Measurements from ENCODE around the gene EDRF1. TPM values are rescaled to one million over a fixed set of nuclear protein-coding genes. Genes with fewer than 3 reads are reported as not detected.
"Not testable (repeated sequence)": the region's sequence is repeated elsewhere in the genome, so short reads cannot be mapped to it uniquely, and the experiment has no call there.

EDRF1 gene
- total RNA-seq, 1 donor from 2014 or later: 47.4 TPM

GRCh38 chr10:125692196-125692595 is 27.3 kb upstream of the EDRF1 start:
- no peak for TF ChIP-seq CTCF (IDR thresholded peaks at IDR 0.05; ENCODE audit: unreplicated experiment)
- Mint-ChIP-seq H3K27ac (no peak overlapping the region), H3K4me3 (ENCODE audit: low read depth) (no peak overlapping the region), H3K27me3 (no peaks in the 10 kb centered on the region), H3K9me3 (ENCODE audit: low read depth) (no peaks in the 10 kb centered on the region), H3K36me3 (ENCODE audit: insufficient read depth) (no peaks in the 10 kb centered on the region), H3K4me1 (ENCODE audit: low read depth) (peaks cover 10% of the 10 kb centered on the region)
- no peak for DNase-seq (ENCODE audit: low spot score, unreplicated experiment)

GRCh38 chr10:125692601-125693523 is 26.6 kb upstream of the EDRF1 start:
- Mint-ChIP-seq H3K36me3 (ENCODE audit: insufficient read depth) (no peaks in the 10 kb centered on the region), H3K27me3 (no peaks in the 10 kb centered on the region)
- no peak for TF ChIP-seq CTCF (IDR thresholded peaks at IDR 0.05; ENCODE audit: unreplicated experiment)

DNA sequence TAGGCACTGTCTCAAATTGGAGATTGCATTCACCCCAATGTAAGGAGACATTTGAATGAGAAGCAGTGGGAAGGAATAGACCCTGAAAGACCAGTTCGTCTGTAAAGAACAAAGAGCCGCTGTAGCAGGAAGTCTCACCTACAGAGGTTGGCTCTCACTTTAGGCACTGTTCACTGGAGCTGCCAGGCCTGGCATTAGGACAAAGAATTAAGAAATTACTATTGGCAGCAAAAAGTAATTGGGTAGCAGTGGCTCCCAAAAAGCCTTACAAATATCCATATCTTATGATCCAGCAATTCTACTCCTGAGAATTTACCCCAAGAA is 26.0 kb upstream of the EDRF1 start:
- Mint-ChIP-seq H3K4me1 (ENCODE audit: low read depth) (peaks cover 10% of the 10 kb centered on the region), H3K27me3 (no peaks in the 10 kb centered on the region), H3K27ac (no peak overlapping the region), H3K9me3 (ENCODE audit: low read depth) (no peaks in the 10 kb centered on the region), H3K36me3 (ENCODE audit: insufficient read depth) (no peaks in the 10 kb centered on the region), H3K4me3 (ENCODE audit: low read depth) (no peak overlapping the region)
- TF ChIP-seq CTCF (IDR thresholded peaks at IDR 0.05; ENCODE audit: unreplicated experiment): no peak
- no peak for DNase-seq (ENCODE audit: low spot score, unreplicated experiment)

More at GRCh38 chr10:125692601-125693523, 26.6 kb upstream of the EDRF1 start:
- Mint-ChIP-seq H3K4me1 (ENCODE audit: low read depth) (peaks cover 10% of the 10 kb centered on the region), H3K4me3 (ENCODE audit: low read depth) (no peak overlapping the region), H3K27ac (no peak overlapping the region), H3K9me3 (ENCODE audit: low read depth) (no peaks in the 10 kb centered on the region)
- no peak for DNase-seq (ENCODE audit: low spot score, unreplicated experiment)

- TF ChIP-seq CTCF (IDR thresholded peaks at IDR 0.05; ENCODE audit: unreplicated experiment): no peak
- no peaks in the 10 kb centered on the region for H3K9me3 Mint-ChIP-seq (ENCODE audit: low read depth)
- no peak overlapping the region for H3K4me3 Mint-ChIP-seq (ENCODE audit: low read depth)
- DNase-seq (ENCODE audit: low spot score, unreplicated experiment): no peak
- no peaks in the 10 kb centered on the region for H3K27me3 Mint-ChIP-seq
- no peak overlapping the region for H3K27ac Mint-ChIP-seq
- no peaks in the 10 kb centered on the region for H3K36me3 Mint-ChIP-seq (ENCODE audit: insufficient read depth)
- H3K4me1 Mint-ChIP-seq (ENCODE audit: low read depth): peaks cover 10% of the 10 kb centered on the region
These were observed 24.6 kb upstream of the EDRF1 start for GRCh38 chr10:125694883-125695282.

GRCh38 chr10:125696884-125697283 is 22.6 kb upstream of the EDRF1 start:
- not testable (repeated sequence) for H3K27ac Mint-ChIP-seq; DNase-seq (ENCODE audit: low spot score, unreplicated experiment); H3K27me3 Mint-ChIP-seq; H3K4me3 Mint-ChIP-seq (ENCODE audit: low read depth); H3K9me3 Mint-ChIP-seq (ENCODE audit: low read depth); H3K36me3 Mint-ChIP-seq (ENCODE audit: insufficient read depth); H3K4me1 Mint-ChIP-seq (ENCODE audit: low read depth)

DNA sequence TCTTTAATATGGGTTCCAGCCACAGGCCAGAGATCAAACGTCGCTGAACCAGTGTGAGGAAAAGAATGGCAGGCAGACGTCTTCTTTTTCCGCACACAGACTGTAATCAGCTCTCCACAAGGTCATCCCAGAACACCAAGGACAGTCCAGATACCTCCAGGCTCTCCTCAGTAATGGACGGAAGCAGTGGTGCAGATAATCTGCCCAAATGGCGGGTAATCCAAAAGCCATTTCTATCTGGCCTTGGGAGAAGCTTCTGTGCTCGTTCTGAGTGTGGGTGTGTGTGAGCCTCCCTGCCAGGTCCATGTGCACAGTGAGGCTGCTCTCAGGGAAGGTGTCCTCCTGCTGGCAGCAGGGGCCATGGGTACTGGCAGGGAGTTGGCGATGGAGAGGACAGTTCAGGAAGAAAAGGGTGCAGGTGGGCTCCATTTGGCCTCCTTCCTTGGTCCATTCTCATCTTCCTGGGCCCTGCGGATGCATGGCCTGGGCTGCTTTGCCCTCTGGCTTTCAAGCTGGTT is 21.0 kb upstream of the EDRF1 start:
- H3K27me3 Mint-ChIP-seq: no peaks in the 10 kb centered on the region
- no peak overlapping the region for H3K27ac Mint-ChIP-seq
- no peak for DNase-seq (ENCODE audit: low spot score, unreplicated experiment)
- no peaks in the 10 kb centered on the region for H3K9me3 Mint-ChIP-seq (ENCODE audit: low read depth)
- H3K36me3 Mint-ChIP-seq (ENCODE audit: insufficient read depth): no peaks in the 10 kb centered on the region
- TF ChIP-seq CTCF (IDR thresholded peaks at IDR 0.05; ENCODE audit: unreplicated experiment): no peak
- H3K4me1 Mint-ChIP-seq (ENCODE audit: low read depth): no peaks in the 10 kb centered on the region
- H3K4me3 Mint-ChIP-seq (ENCODE audit: low read depth): no peak overlapping the region
